ENCODE data around the gene NPTN. TPM values are rescaled to one million over a fixed set of nuclear protein-coding genes. Genes with fewer than 3 reads are reported as not detected.

The NPTN gene
- polyA plus RNA-seq, 1 of the 3 experiments (the other 2 are of a cell fraction), result 177 TPM

GRCh38 chr15:73598530-73599160 is 34.5 kb downstream of the NPTN start:
- TF ChIP-seq POLR2AphosphoS5 (IDR thresholded peaks at IDR 0.05; ENCODE audit: low read depth, low read length), result no peak
- no peak for TF ChIP-seq MEF2A (IDR thresholded peaks at IDR 0.05; ENCODE audit: borderline replicate concordance, low read depth)
- no peak for TF ChIP-seq USF1 (IDR thresholded peaks at IDR 0.05; ENCODE audit: borderline replicate concordance, low read depth)
- TF ChIP-seq GABPA (IDR thresholded peaks at IDR 0.05; ENCODE audit: low read depth), result no peak
- no peak for TF ChIP-seq TCF12 (IDR thresholded peaks at IDR 0.05)
- no peak for TF ChIP-seq RXRA (IDR thresholded peaks at IDR 0.05; ENCODE audit: borderline replicate concordance, low read depth)
- no peak for TF ChIP-seq TEAD4 (IDR thresholded peaks at IDR 0.05; ENCODE audit: borderline replicate concordance, insufficient read depth)
- TF ChIP-seq RFX5 (IDR thresholded peaks at IDR 0.05; ENCODE audit: low read length), result no peak
- no peak for TF ChIP-seq JUND (IDR thresholded peaks at IDR 0.05)
- no peak for TF ChIP-seq FOXM1 (IDR thresholded peaks at IDR 0.05; ENCODE audit: low read depth)
- no peak for TF ChIP-seq MXI1 (IDR thresholded peaks at IDR 0.05; ENCODE audit: low read depth, low read length)
- TF ChIP-seq SMC3 (IDR thresholded peaks at IDR 0.05; ENCODE audit: low read depth, low read length), result no peak
- no peak for TF ChIP-seq GATA2 (CRISPR knock-in tag; IDR thresholded peaks at IDR 0.05)
- H3K79me2 ChIP-seq (ENCODE audit: insufficient read depth), result peaks cover 98% of the 10 kb centered on the region
- peaks cover 98% of the 10 kb centered on the region for H4K20me1 ChIP-seq (ENCODE audit: insufficient read depth)
- peaks cover 4 to 8% of the 10 kb centered on the region in 2 experiments for H3K36me3 ChIP-seq (replicated peaks in 1 of 2; ENCODE audit: control insufficient read depth in 1 of 2, insufficient read depth in 2 of 2, low read length in 1 of 2)
- no peaks in the 10 kb centered on the region for H3K27me3 ChIP-seq (ENCODE audit: insufficient read depth)
- H3K27ac ChIP-seq (ENCODE audit: low read depth in 2 of 2, low read length in 1 of 2), result no peak overlapping the region
- H3K4me2 ChIP-seq, result no peak overlapping the region
- peaks cover 33 to 41% of the 10 kb centered on the region in 2 experiments for H3K4me1 ChIP-seq (ENCODE audit: control insufficient read depth in 1 of 2, insufficient read depth in 2 of 2, low read depth in 1 of 2, low read length in 1 of 2)
- WGBS (ENCODE audit: low lambda C conversion rate), result 81% methylated on average over 3 of the region's 3 CpGs
- H2AFZ ChIP-seq (ENCODE audit: low read depth), result no peak overlapping the region
- peaks cover 18% of the 10 kb centered on the region for H3F3A ChIP-seq (replicated peaks; ENCODE audit: insufficient read depth)
- POLR2A ChIA-PET, result no interaction called here
- CTCF ChIA-PET, result interaction anchor here (0.9 to 1.1 kb wide), 2 partner anchors 38 to 293 kb away, joined by 3 read pairs; no protein-coding TSS in a partner anchor
- DNase-seq, result no peak
- H3K4me3 ChIP-seq (ENCODE audit: low read depth in 2 of 2, low read length in 1 of 2), result no peak overlapping the region
- no peaks in the 10 kb centered on the region for H3K9me3 ChIP-seq
- no peak overlapping the region for H3K9ac ChIP-seq
- H3K9me2 ChIP-seq, result no peaks in the 10 kb centered on the region

GRCh38 chr15:73597036-73597638 is 36.1 kb downstream of the NPTN start:
- Histone ChIP-seq H3K79me2 (ENCODE audit: insufficient read depth) (peaks cover 98% of the 10 kb centered on the region), H3K9ac (no peak overlapping the region), H3K36me3 (replicated peaks in 1 of 2; ENCODE audit: control insufficient read depth in 1 of 2, insufficient read depth in 2 of 2, low read length in 1 of 2) (peaks cover 4 to 6% of the 10 kb centered on the region in 2 experiments), H3K27me3 (ENCODE audit: insufficient read depth) (no peaks in the 10 kb centered on the region), H3K27ac (ENCODE audit: low read depth in 2 of 2, low read length in 1 of 2) (no peak overlapping the region), H3K9me3 (no peaks in the 10 kb centered on the region), H3K4me3 (ENCODE audit: low read depth in 2 of 2, low read length in 1 of 2) (no peak overlapping the region), H3K4me1 (ENCODE audit: control insufficient read depth in 1 of 2, insufficient read depth in 2 of 2, low read depth in 1 of 2, low read length in 1 of 2) (peaks cover 29 to 32% of the 10 kb centered on the region in 2 experiments), H3K9me2 (no peaks in the 10 kb centered on the region), H2AFZ (ENCODE audit: low read depth) (no peak overlapping the region), H3K4me2 (no peak overlapping the region), H4K20me1 (ENCODE audit: insufficient read depth) (peaks cover 90% of the 10 kb centered on the region), H3F3A (replicated peaks; ENCODE audit: insufficient read depth) (peaks cover 16% of the 10 kb centered on the region)
- CTCF ChIA-PET, result interaction anchor here (1.4 to 2.2 kb wide), 3 partner anchors 11 to 39 kb away, joined by 5 to 11 read pairs (median 6); no protein-coding TSS in a partner anchor
- POLR2A ChIA-PET, result no interaction called here
- TF ChIP-seq MXI1 (IDR thresholded peaks at IDR 0.05; ENCODE audit: low read depth, low read length), result no peak
- no peak for TF ChIP-seq NRF1 (IDR thresholded peaks at IDR 0.05; ENCODE audit: low read depth, low read length)
- TF ChIP-seq EP300 (IDR thresholded peaks at IDR 0.05; ENCODE audit: borderline replicate concordance in 1 of 2, low read depth in 1 of 2, low read length in 1 of 2), result no peak
- no peak for TF ChIP-seq REST (IDR thresholded peaks at IDR 0.05; ENCODE audit: low read depth, low read length)
- no peak for TF ChIP-seq GATA2 (CRISPR knock-in tag; IDR thresholded peaks at IDR 0.05)
- WGBS (ENCODE audit: low lambda C conversion rate), result 93% methylated on average over 17 of the region's 21 CpGs
- no peak for DNase-seq
